H1 (cell line): ENCODE measurements around the gene OXTR. TPM values are rescaled to one million over a fixed set of nuclear protein-coding genes. Genes with fewer than 3 reads are reported as not detected.

Experiments used
- ATF2 ChIP-seq: IDR thresholded peaks from 2 replicates; pipeline ENCODE4 v1.6.1; 2012; ENCODE audit warnings: low read length, inconsistent platforms
- KDM4A ChIP-seq: IDR thresholded peaks from one replicate; pipeline ENCODE4 v1.7.1; 2012; ENCODE audit warnings: low read depth, mild to moderate bottlenecking, moderate library complexity, low read length, inconsistent platforms; ENCODE audit not compliant: severe bottlenecking
- RBBP5 ChIP-seq: IDR thresholded peaks from 2 replicates; pipeline ENCODE4 v1.7.1; 2012; ENCODE audit warnings: low read depth, mild to moderate bottlenecking, inconsistent platforms, low read length, moderate library complexity, borderline replicate concordance
- SIX5 ChIP-seq: IDR thresholded peaks from 2 replicates; pipeline ENCODE4 v1.6.1; 2011; ENCODE audit warnings: mild to moderate bottlenecking, low read depth, low read length
- SP2 ChIP-seq: IDR thresholded peaks from 2 replicates; pipeline ENCODE4 v1.6.1; 2012; ENCODE audit warnings: mild to moderate bottlenecking, low read length, inconsistent platforms
- TAF1 ChIP-seq: IDR thresholded peaks from 2 replicates; pipeline ENCODE4 v1.6.1; 2011; ENCODE audit warnings: mild to moderate bottlenecking, low read depth, low read length
- polyA plus RNA-seq, 7 experiments: library from polyadenylated mRNA; depleted of rRNA in 3 of 7; stranded (reverse) in 5 of 7; unstranded in 2 of 7; fragments of >200 nt in 5 of 7; fragments of 200-250 nt in 2 of 7; gene quantifications; 1 replicate in 5 of 7; 2 replicates in 1 of 7; 4 replicates in 1 of 7; pipeline versions ENCODE4 v1.2.1 to v1.2.3, GENCODE V29; 2011 to 2013; ENCODE audit warnings: missing spikeins in 2 of 7, mixed read lengths in 2 of 7
- total RNA-seq: library from RNA; stranded (reverse); fragmentation: NEBNext Ultra II Directional; extraction: Animal tissue kit (Norgen Biotek cat#: 25700); gene quantifications from 2 replicates; pipeline ENCODE4 v1.2.1, GENCODE V29; 2021

Gene OXTR
- total and polyA plus RNA-seq, 2 of the 8 experiments (the other 6 are each of a cell fraction or from before 2014, with no cell fraction given): 0.77 to 2.3 TPM

GRCh38 chr3:8738639-8739038, 30.8 kb downstream of the OXTR start (continued):
- no peak for TF ChIP-seq SIX5
- TF ChIP-seq SP2: no peak
- TF ChIP-seq ATF2: no peak
- TF ChIP-seq RBBP5: no peak
- TF ChIP-seq KDM4A: no peak
- no peak for TF ChIP-seq TAF1
